Epithelial cell of esophagus (primary cell): ENCODE measurements around the gene NLRP2B.

Experiments used
- DNase-seq: peaks from one replicate; pipeline ENCODE4 v3.0.0; 2010; ENCODE audit warnings: low read depth
- H3K4me3 ChIP-seq: 2 replicates; pipeline ENCODE4 v1.5.1; 2011; ENCODE audit warnings: mild to moderate bottlenecking, low read length, control low read depth
- CTCF ChIP-seq: IDR thresholded peaks from 2 replicates; pipeline ENCODE4 v1.5.1; 2011; ENCODE audit warnings: low read depth, mild to moderate bottlenecking, low read length, control low read depth, inconsistent platforms; ENCODE audit not compliant: insufficient read depth; ENCODE audit errors: missing control alignments

NLRP2B gene

DNA sequence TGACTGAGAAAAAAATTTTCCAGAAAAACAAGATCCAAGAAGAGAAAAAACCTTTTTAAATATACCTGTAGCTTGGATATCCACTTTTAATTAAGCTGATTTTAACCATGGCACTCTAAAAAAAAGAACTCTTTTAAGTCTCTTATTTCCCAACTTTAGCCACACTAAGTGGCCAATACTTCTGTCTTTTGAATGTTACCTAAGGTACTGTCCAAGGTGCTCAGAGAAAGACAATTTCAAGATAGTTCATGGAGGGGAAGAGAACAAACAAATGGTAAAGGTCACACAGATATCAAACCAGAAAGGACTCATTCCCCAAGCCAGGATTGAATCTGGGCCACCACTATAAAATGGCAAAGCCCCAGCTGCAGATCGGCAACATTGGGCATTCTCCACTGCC, 10.1 kb downstream of the NLRP2B start:
- no peak overlapping the region for H3K4me3 ChIP-seq
- TF ChIP-seq CTCF, result no peak
- no peak for DNase-seq

DNA sequence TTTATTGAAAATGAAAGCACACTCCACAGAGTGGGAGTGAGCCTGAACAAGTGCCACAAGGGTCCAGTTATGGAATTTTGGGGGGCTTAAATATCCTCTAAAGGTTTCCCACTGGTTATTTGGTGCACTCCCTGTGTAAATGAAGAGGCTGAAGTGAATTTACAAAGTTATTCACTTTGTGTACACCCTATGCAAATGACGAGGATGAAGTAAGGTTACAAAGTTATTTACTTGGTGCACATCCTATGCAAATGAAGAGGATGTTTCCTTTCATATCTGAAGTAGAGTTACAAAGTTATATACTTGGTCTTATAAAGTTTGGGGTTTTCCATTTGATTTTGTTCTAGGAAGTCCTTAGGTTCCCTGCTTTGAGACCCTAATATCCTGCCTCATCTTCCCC, 13.1 kb downstream of the NLRP2B start:
- no peak for TF ChIP-seq CTCF
- DNase-seq, result no peak
- no peak overlapping the region for H3K4me3 ChIP-seq

- H3K4me3 ChIP-seq, result no peak overlapping the region
- no peak for DNase-seq
- no peak for TF ChIP-seq CTCF
Measured at GRCh38 chrX:57655065-57655464, 25.0 kb downstream of the NLRP2B start.

DNA sequence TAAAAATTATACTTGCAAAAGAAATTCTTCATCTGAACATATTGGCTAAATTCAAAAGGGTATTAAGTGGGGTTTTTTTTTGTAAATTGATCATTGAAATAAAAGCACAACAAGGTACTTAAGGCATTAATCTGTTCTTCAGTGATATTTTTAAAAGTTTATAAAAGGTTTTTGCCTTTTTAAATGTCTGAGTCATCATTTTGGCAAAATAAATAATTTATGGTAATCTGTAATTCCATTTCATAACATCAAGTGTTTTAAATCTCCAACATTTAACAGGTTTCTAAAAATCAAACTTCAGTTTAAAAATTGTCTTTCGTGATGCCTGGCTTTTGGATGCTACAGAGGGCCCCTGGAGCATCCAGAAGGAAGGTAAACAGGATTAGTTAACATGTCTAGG, 27.4 kb downstream of the NLRP2B start:
- no peak overlapping the region for H3K4me3 ChIP-seq
- no peak for DNase-seq
- TF ChIP-seq CTCF, result no peak

GRCh38 chrX:57651169-57651919, 28.7 kb downstream of the NLRP2B start:
- DNase-seq, result no peak
- TF ChIP-seq CTCF, result no peak
- H3K4me3 ChIP-seq, result no peak overlapping the region

DNA sequence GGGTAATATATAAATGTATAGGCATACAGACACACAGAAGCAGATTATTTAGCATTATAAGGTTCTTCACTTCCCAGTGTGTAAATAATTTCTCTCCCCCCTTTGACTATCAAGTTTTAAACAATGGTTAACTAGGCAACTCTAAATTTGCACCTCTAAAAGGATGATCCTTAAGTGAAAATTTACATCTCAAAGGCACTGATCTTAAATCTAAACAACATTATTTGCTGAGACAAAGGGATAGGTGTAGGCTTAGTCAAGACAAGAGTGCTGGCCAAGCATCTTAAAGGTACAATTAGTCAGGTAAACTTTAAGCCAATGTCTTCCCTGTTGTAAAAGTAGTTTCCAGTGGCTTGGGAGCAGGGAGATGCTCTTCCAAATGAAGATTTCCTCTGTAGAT, 33.0 kb downstream of the NLRP2B start:
- TF ChIP-seq CTCF, result no peak
- no peak for DNase-seq
- no peak overlapping the region for H3K4me3 ChIP-seq

DNA sequence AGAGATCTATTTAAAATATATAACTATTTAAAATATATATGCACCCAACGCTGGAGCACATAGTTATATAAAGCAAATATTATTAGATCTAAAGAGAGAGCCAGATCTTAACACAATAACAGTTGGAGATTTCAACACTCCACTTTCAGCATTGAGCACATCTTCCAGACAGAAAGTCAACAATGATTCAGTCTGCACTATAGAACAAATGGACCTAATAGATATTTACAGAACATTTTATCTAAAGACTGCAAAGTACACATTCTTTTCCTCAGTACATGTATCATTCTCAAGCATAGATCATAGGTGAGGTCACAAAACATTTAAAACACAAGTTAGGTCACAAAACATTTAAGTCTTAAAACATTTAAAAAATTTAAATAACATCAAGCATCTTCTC, 36.4 kb downstream of the NLRP2B start:
- TF ChIP-seq CTCF, result no peak
- DNase-seq, result peak; percentile 64
- no peak overlapping the region for H3K4me3 ChIP-seq
